Suprapubic skin (tissue), 3 donors: Measurements from ENCODE around the gene POLE3.

Experiments
- EP300 ChIP-seq: sonication (generic); formaldehyde crosslinking; IDR thresholded peaks from one replicate; pipeline ENCODE4 v1.6.1; 2017; ENCODE audit warnings: antibody characterized with exemption
- POLR2A ChIP-seq, 2 donors: fragments of 450-650 bp; IDR thresholded peaks; one replicate each; pipeline ENCODE4 v1.6.1; 2017; ENCODE audit warnings: antibody characterized with exemption in 2 of 2, mild to moderate bottlenecking in 2 of 2, moderate library complexity in 2 of 2
- TF ChIP-seq, protein P1 (sequence below), 2 donors: fragments of 200-600 bp in 1 of 2; fragments of 450-650 bp in 1 of 2; sonication (generic) in 1 of 2; IDR thresholded peaks; one replicate each; pipeline ENCODE4 v1.5.1; 2016 to 2019; ENCODE audit warnings: antibody characterized with exemption in 2 of 2, mild to moderate bottlenecking in 1 of 2, moderate library complexity in 1 of 2

- no peak for TF ChIP-seq POLR2A (IDR thresholded peaks at IDR 0.05)
- TF ChIP-seq, protein P1, sequence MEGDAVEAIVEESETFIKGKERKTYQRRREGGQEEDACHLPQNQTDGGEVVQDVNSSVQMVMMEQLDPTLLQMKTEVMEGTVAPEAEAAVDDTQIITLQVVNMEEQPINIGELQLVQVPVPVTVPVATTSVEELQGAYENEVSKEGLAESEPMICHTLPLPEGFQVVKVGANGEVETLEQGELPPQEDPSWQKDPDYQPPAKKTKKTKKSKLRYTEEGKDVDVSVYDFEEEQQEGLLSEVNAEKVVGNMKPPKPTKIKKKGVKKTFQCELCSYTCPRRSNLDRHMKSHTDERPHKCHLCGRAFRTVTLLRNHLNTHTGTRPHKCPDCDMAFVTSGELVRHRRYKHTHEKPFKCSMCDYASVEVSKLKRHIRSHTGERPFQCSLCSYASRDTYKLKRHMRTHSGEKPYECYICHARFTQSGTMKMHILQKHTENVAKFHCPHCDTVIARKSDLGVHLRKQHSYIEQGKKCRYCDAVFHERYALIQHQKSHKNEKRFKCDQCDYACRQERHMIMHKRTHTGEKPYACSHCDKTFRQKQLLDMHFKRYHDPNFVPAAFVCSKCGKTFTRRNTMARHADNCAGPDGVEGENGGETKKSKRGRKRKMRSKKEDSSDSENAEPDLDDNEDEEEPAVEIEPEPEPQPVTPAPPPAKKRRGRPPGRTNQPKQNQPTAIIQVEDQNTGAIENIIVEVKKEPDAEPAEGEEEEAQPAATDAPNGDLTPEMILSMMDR (IDR thresholded peaks at IDR 0.05), result no peak
- TF ChIP-seq EP300, result no peak
Measured at GRCh38 chr9:113449376-113449775, 38.9 kb upstream of the POLE3 start.
